ENCODE data around the gene GCHFR. TPM values are rescaled to one million over a fixed set of nuclear protein-coding genes. Genes with fewer than 3 reads are reported as not detected.

Gene GCHFR
- total RNA-seq, 4 donors from 2014 or later, result 6.6 to 13.9 (median 11.8) TPM

DNA sequence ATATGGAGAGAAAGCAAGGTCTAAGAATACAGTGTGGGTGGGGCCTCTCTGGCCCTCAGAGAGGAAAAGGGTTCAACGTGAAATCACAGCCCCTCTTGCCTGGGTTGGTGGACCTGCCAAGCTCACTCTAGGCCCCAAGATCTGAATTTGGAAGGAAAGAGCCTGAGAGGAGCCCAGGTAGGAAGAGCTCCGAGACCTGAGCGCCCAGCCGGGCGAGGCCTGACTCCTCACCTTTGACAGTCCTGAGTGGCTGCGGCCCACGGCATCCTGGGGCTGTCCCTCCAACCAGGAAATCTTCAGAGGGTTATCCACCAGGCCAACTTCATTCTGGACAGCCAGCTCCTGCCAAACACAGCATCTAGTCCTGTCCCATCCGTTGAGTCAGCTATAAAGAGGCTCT, 9.6 kb downstream of the GCHFR start:
- Histone ChIP-seq H3K9me3 (no peaks in the 10 kb centered on the region), H3K27ac (replicated peaks in 1 of 4) (no peak overlapping the region), H3K36me3 (peaks cover 65 to 97% (median 93%) of the 10 kb centered on the region in 4 donors), H3K4me3 (no peak overlapping the region), H3K4me1 (peaks cover 0 to 21% (median 21%) of the 10 kb centered on the region in 4 donors), H3K27me3 (no peaks in the 10 kb centered on the region)
- TF ChIP-seq EP300 (IDR thresholded peaks at IDR 0.05) (no peak), POLR2A (IDR thresholded peaks at IDR 0.05; ENCODE audit: low read depth) (no peak), POLR2AphosphoS5 (IDR thresholded peaks at IDR 0.05) (no peak)
- TF ChIP-seq, protein P1, sequence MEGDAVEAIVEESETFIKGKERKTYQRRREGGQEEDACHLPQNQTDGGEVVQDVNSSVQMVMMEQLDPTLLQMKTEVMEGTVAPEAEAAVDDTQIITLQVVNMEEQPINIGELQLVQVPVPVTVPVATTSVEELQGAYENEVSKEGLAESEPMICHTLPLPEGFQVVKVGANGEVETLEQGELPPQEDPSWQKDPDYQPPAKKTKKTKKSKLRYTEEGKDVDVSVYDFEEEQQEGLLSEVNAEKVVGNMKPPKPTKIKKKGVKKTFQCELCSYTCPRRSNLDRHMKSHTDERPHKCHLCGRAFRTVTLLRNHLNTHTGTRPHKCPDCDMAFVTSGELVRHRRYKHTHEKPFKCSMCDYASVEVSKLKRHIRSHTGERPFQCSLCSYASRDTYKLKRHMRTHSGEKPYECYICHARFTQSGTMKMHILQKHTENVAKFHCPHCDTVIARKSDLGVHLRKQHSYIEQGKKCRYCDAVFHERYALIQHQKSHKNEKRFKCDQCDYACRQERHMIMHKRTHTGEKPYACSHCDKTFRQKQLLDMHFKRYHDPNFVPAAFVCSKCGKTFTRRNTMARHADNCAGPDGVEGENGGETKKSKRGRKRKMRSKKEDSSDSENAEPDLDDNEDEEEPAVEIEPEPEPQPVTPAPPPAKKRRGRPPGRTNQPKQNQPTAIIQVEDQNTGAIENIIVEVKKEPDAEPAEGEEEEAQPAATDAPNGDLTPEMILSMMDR (IDR thresholded peaks at IDR 0.05), result no peak
- intact Hi-C loops (cut with DNase I), result no loop called here
- no peak for DNase-seq (ENCODE audit: extremely low spot score)
- WGBS, result 90% methylated on average over 8 of the region's 8 CpGs

- no peak overlapping the region for H3K27ac ChIP-seq (replicated peaks in 1 of 4)
- H3K4me3 ChIP-seq, result no peak overlapping the region
- no peaks in the 10 kb centered on the region for H3K9me3 ChIP-seq
- no peak for TF ChIP-seq POLR2A (IDR thresholded peaks at IDR 0.05; ENCODE audit: low read depth)
- no peak for TF ChIP-seq EP300 (IDR thresholded peaks at IDR 0.05)
- intact Hi-C loops (cut with DNase I), result no loop called here
- WGBS, result 100% methylated on average over 6 of the region's 6 CpGs
- no peaks in the 10 kb centered on the region for H3K27me3 ChIP-seq
- H3K36me3 ChIP-seq, result peaks cover 69 to 97% (median 93%) of the 10 kb centered on the region in 4 donors
- DNase-seq (ENCODE audit: extremely low spot score), result no peak
- H3K4me1 ChIP-seq, result peaks cover 0 to 18% (median 17%) of the 10 kb centered on the region in 4 donors
Observed at GRCh38 chr15:40773902-40774301, 10.0 kb downstream of the GCHFR start.

DNA sequence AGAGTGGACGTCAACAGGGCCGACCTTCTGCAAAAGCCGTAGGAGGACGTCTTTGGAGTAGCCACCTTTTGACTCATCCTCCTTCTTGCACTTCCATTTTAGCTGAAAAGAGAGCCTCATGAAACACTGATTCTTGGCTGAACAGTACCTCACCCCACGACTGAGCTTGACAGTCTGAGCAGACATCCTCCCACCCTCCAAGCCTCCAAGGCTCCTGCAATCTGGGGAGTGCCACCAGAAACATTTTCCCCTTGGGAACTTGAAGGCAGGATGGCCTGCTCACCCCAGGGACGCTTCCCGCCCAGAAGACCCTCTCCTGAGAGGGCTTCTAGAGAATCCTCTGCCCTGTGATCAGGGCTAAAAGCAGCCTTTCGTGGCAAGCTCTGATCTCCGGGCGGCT, 11.1 kb downstream of the GCHFR start:
- no peak for DNase-seq (ENCODE audit: extremely low spot score)
- TF ChIP-seq, protein P1 (IDR thresholded peaks at IDR 0.05), result no peak
- TF ChIP-seq POLR2A (IDR thresholded peaks at IDR 0.05; ENCODE audit: low read depth) (no peak), EP300 (IDR thresholded peaks at IDR 0.05) (no peak)
- WGBS, result 92% methylated on average over 9 of the region's 10 CpGs
- Histone ChIP-seq H3K9me3 (no peaks in the 10 kb centered on the region), H3K4me1 (peaks cover 0 to 7% (median 5%) of the 10 kb centered on the region in 4 donors), H3K27ac (replicated peaks in 1 of 4) (no peak overlapping the region), H3K36me3 (peaks cover 77 to 100% (median 98%) of the 10 kb centered on the region in 4 donors), H3K27me3 (no peaks in the 10 kb centered on the region), H3K4me3 (no peak overlapping the region)
- intact Hi-C loops (cut with DNase I), result no loop called here

DNA sequence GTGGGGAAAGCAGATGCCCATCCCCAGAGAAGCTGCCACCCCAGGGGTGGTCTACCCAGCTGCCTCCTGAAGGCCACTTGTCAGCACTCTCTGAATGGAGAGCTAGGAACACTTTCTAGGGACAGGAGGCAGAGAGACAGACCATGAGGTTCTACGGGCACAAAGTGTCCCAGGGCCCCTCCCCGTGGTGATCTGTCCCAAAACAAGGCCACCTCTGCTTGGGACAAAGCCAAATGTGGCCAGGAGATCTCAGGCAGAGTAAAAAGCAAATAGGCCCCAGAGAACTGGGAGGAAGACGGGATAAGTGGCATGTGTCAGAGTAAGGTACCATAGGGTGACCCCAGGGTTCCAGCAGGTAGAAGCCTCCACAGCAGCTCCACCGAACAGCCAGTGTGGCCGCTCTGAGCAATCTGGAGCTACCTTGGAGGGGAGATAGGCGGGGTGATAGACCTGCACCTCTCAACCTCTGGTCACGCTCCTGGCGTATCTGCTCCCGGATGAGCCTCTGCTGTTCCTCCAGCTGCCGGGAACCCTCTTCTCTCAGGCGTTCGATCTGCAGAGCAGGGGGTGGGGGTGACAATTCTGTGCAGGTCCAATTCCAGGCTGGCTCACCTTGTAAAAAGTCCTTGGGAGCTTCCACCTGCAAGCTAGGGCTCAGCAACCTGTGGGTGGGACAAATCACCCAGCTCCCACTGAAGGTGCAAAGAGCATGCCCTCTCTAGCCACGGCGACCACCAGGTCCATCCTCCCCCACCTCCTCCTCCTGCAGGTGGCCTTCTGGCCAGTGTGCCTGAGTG, 12.1 kb downstream of the GCHFR start:
- no peak overlapping the region for H3K4me3 ChIP-seq
- no peaks in the 10 kb centered on the region for H3K4me1 ChIP-seq
- intact Hi-C loops (cut with DNase I), result no loop called here
- H3K27me3 ChIP-seq, result no peaks in the 10 kb centered on the region
- TF ChIP-seq, protein P1 (IDR thresholded peaks at IDR 0.05), result no peak
- no peak for TF ChIP-seq POLR2AphosphoS5 (IDR thresholded peaks at IDR 0.05)
- TF ChIP-seq EP300 (IDR thresholded peaks at IDR 0.05), result no peak
- TF ChIP-seq POLR2A (IDR thresholded peaks at IDR 0.05; ENCODE audit: low read depth), result no peak
- 94% methylated on average over 8 of the region's 14 CpGs for WGBS
- H3K9me3 ChIP-seq, result no peaks in the 10 kb centered on the region
- H3K36me3 ChIP-seq, result peaks cover 77 to 92% (median 90%) of the 10 kb centered on the region in 4 donors
- no peak overlapping the region for H3K27ac ChIP-seq (replicated peaks in 1 of 4)
- DNase-seq (ENCODE audit: extremely low spot score), result no peak

- no peaks in the 10 kb centered on the region for H3K9me3 ChIP-seq
- H3K4me3 ChIP-seq, result no peak overlapping the region
- DNase-seq (ENCODE audit: extremely low spot score), result no peak
- H3K27me3 ChIP-seq, result no peaks in the 10 kb centered on the region
- H3K27ac ChIP-seq (replicated peaks in 1 of 4), result no peak overlapping the region
- peaks cover 77 to 85% (median 83%) of the 10 kb centered on the region in 4 donors for H3K36me3 ChIP-seq
- TF ChIP-seq POLR2AphosphoS5 (IDR thresholded peaks at IDR 0.05) (no peak), POLR2A (IDR thresholded peaks at IDR 0.05; ENCODE audit: low read depth) (no peak)
- TF ChIP-seq, protein P1 (IDR thresholded peaks at IDR 0.05), result no peak
- 74% methylated on average over 7 of the region's 11 CpGs for whole genome bisulfite sequencing
- H3K4me1 ChIP-seq, result no peaks in the 10 kb centered on the region
- intact Hi-C loops (cut with DNase I), result no loop called here
Observed at GRCh38 chr15:40776537-40777141, 12.8 kb downstream of the GCHFR start.

Measured in esophagus muscularis mucosa (tissue), 4 donors.